Lower leg skin (tissue), 4 donors: Measurements from ENCODE around the gene CEMP1. TPM values are rescaled to one million over a fixed set of nuclear protein-coding genes. Genes with fewer than 3 reads are reported as not detected.
A peak's percentile ranks its signal among the peaks of the same experiment; 100 is the strongest.

ENCODE experiments used
- DNase-seq, 2 donors: peaks; one replicate each; pipeline ENCODE4 v3.0.0-alpha.2; 2019; ENCODE audit warnings: low spot score in 2 of 2
- H3K4me3 ChIP-seq: fragments of 200-600 bp; sonication (generic); 2 replicates; pipeline ENCODE4 v1.5.1; 2017; ENCODE audit warnings: mild to moderate bottlenecking, low read depth; ENCODE audit not compliant: poor library complexity, severe bottlenecking
- POLR2A ChIP-seq, 2 donors: fragments of 450-650 bp; IDR thresholded peaks; one replicate each; pipeline ENCODE4 v1.6.1; 2016 to 2017; ENCODE audit warnings: antibody characterized with exemption in 2 of 2, mild to moderate bottlenecking in 1 of 2, moderate library complexity in 1 of 2
- WGBS, 2 donors: methylation state at CpG; one replicate each; pipeline ENCODE4 v1.1.5; 2018; 5-methylcytosine and 5-hydroxymethylcytosine counted together
- intact Hi-C: fragments of 100-400 bp; cut with DNase I; formaldehyde crosslinking; loops from one replicate; pipeline ENCODE4 v1.15.0; 2023; ENCODE audit warnings: low total_unique reads
- total RNA-seq, 4 donors: library from RNA; depleted of rRNA; stranded (reverse); fragments of >200 nt; gene quantifications; one replicate each; pipeline ENCODE4 v1.1.0, GENCODE V29; 2016
- TF ChIP-seq, protein P1 (sequence below), 3 donors: fragments of 450-650 bp; IDR thresholded peaks; one replicate each; pipeline ENCODE4 v1.5.1; 2016; ENCODE audit warnings: antibody characterized with exemption in 3 of 3, mild to moderate bottlenecking in 3 of 3, moderate library complexity in 2 of 3

Gene CEMP1
- total RNA-seq, 4 donors from 2014 or later = 0.17 to 5.9 (median 0.83) TPM

DNA sequence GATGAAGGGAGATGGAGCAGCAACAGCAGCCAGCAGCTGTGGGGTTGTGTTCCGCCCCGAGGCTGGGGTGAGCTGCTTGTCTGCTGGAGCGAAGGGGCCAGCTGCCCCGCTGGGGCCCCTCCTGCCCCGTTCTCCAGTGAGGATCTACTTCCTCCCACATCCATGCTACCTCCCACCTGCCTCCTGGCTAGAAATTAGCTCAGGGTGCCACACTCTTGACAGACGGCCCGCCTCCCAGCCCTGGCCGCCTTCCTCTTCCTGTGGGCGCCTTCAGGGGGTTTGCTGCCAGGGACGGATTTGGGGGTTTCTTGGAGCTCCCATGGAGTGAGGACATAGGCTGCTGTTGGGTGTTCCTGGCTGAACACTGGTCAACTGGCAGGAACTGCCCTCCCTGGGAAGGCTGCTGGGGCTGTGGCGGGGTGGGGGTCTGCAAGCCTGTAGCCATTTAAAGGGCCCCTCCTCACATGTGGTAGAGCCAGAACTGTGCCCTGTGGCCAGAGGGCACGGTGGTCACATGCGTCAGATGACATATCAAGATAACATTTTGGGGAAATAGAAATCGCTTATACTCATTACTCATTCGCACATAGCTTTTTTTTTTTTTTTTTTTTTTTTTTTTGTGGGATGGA is 43.2 kb downstream of the CEMP1 start:
- no peak overlapping the region for H3K4me3 ChIP-seq
- TF ChIP-seq, protein P1, sequence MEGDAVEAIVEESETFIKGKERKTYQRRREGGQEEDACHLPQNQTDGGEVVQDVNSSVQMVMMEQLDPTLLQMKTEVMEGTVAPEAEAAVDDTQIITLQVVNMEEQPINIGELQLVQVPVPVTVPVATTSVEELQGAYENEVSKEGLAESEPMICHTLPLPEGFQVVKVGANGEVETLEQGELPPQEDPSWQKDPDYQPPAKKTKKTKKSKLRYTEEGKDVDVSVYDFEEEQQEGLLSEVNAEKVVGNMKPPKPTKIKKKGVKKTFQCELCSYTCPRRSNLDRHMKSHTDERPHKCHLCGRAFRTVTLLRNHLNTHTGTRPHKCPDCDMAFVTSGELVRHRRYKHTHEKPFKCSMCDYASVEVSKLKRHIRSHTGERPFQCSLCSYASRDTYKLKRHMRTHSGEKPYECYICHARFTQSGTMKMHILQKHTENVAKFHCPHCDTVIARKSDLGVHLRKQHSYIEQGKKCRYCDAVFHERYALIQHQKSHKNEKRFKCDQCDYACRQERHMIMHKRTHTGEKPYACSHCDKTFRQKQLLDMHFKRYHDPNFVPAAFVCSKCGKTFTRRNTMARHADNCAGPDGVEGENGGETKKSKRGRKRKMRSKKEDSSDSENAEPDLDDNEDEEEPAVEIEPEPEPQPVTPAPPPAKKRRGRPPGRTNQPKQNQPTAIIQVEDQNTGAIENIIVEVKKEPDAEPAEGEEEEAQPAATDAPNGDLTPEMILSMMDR (IDR thresholded peaks at IDR 0.05) = no peak
- TF ChIP-seq POLR2A (IDR thresholded peaks at IDR 0.05) = no peak
- 78 to 80% methylated on average over 15 of the region's 15 CpGs for WGBS, 2 donors
- intact Hi-C loops = no loop called here
- no peak for DNase-seq

DNA sequence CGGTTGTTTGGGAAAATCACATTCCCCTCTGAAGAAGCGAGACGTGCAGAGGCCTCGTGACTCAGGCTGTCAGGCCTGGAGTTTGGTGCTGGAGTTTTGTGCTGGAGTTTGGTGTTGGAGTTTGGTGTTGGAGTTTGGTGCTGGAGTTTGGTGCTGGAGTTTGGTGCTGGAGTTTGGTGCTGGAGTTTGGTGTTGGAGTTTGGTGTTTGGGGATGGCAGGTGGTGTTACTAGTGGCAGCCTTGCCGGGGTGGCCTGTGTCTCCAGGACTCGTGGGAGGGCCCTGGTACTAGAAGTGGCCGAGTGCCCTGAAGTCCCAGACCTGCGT is 43.7 kb downstream of the CEMP1 start:
- TF ChIP-seq, protein P1 (IDR thresholded peaks at IDR 0.05) = no peak
- TF ChIP-seq POLR2A (IDR thresholded peaks at IDR 0.05) = no peak
- no peak overlapping the region for H3K4me3 ChIP-seq
- intact Hi-C loops = no loop called here
- no peak for DNase-seq
- WGBS, 2 donors = 27 to 48% methylated on average over 8 of the region's 8 CpGs

DNA sequence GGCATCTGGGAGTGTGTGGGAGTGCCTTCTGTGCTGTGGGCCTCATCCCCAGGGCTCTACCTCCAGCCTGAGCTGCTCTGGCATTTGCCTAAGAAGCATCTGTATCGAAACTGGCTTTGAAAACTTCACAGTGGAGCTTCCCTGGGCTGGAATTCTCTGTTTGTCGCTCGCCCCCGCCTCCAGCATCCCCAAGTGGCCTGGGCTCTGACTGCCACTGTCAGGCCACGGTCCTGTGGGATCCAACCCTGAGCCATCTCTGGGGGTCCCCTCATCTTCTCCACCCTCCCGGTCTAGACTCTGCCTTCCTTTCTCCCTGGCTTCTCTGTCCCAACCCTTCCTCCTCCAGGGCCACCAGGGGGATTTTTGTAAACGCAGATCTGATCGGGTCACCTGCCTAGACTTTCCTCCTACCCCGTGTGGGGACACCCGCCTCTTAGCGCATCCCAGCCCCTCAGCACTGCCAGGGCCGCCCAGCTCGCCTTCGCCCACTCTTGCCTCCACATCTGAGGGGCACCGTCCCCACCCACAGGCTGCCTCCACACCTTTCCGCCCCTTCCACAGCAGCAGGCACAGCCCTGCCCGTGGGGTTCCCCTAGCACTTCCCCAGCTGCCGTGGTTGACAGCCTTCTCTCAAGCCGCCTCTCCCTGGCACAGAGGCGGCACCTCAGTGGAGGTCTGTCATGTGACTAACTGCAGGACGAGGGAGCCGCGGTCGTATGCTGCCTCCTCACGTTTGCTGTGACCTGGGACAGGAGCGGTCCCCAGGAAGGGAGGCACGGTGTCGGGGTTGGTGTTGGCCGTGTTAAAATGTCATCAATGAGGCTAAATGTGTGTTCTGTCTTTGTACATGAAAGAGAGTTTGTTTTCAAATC is 44.3 kb downstream of the CEMP1 start:
- TF ChIP-seq POLR2A (IDR thresholded peaks at IDR 0.05) = no peak
- TF ChIP-seq, protein P1 (IDR thresholded peaks at IDR 0.05) = no peak
- intact Hi-C loops = no loop called here
- no peak overlapping the region for H3K4me3 ChIP-seq
- 47 to 52% methylated on average over 29 of the region's 29 CpGs for WGBS, 2 donors
- DNase-seq = peak; percentile 73 to 94

DNA sequence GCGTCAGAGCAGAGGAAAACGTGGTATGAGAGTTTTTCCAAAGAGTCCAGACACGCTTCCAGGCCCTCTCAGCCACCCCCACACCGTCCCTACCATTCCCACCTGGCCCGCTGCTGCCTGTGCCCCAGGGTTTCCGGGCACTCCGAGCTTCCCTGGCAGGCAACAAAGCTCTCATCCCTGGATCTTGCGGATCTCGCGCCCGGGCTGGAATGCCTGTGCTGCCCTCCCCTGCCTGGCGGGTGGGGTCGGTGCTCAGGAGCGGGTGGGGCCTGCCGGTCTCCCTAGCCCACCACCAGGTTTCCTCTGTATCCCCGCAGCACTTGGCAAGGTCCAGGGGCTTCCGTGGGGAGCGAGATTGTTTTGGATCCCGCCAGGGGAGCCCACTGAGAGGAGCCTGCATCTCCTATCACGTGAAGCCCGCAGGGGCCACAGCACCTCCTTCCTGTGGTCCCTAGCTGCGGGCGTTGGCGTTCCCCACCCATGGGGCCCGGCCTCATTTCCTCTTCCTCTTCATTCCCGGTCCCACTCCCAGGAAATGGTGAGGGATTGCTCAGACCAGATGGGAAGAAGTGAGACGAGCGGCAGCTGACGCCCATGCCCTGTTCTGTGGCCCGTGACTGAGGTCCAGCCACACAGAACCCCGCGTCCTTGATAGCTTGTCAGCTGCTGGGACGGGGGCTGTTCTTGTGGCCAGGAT is 45.2 kb downstream of the CEMP1 start:
- intact Hi-C loops = no loop called here
- 51 to 60% methylated on average over 27 to 31 of the region's 33 CpGs for WGBS, 2 donors
- no peak overlapping the region for H3K4me3 ChIP-seq
- TF ChIP-seq, protein P1 (IDR thresholded peaks at IDR 0.05) = no peak
- no peak for TF ChIP-seq POLR2A (IDR thresholded peaks at IDR 0.05)
- DNase-seq = no peak

DNA sequence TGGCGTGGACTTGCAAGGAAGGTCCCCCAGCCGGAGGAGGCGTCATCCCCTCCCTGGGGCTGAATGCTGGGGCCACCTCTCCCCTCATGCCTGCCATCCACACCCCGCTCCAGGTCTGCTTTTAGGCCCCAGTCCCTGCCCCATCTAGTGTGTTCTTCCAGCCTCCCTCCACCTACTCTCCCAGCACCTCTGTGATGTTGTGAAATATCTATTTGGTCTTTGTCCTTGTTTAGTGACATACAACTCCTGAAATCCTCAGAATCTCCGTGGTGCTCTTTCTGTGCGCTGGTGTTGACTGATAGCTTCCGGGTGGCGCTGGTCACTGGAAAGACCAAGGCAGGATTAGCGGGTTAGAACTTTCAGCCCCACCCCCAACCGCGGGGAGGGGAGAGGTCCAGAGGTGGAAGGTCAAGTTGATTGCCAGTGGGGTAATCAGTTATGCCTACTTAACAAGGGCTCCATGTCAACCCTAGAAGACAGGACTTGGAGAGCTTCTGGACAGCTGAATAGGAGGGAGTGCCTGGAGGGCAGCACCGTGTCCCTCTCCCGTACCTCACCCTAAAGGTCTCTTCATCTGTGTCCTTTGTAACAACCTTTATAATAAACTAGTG is 46.2 kb downstream of the CEMP1 start:
- H3K4me3 ChIP-seq = no peak overlapping the region
- intact Hi-C loops = no loop called here
- no peak for DNase-seq
- 87 to 91% methylated on average over 13 of the region's 13 CpGs for WGBS, 2 donors
- no peak for TF ChIP-seq POLR2A (IDR thresholded peaks at IDR 0.05)
- TF ChIP-seq, protein P1 (IDR thresholded peaks at IDR 0.05) = no peak
